ENCODE data around the gene DEFB129. TPM values are rescaled to one million over a fixed set of nuclear protein-coding genes. Genes with fewer than 3 reads are reported as not detected.

Gene DEFB129
- total and polyA plus RNA-seq, 2 donors from 2014 or later: not detected

GRCh38 chr20:271528-271927 is 44.5 kb downstream of the DEFB129 start:
- Histone ChIP-seq H3K36me3 (ENCODE audit: control insufficient read depth in 2 of 3, insufficient read depth in 3 of 3, low read length in 3 of 3) (peaks cover 0 to 4% (median 0%) of the 10 kb centered on the region in 3 donors), H3K9me3 (ENCODE audit: control insufficient read depth in 2 of 3, insufficient read depth in 1 of 3, low read length in 3 of 3) (no peaks in the 10 kb centered on the region), H3K27ac (ENCODE audit: low read depth in 2 of 2, low read length in 2 of 2) (no peak overlapping the region), H3K4me1 (ENCODE audit: control insufficient read depth in 2 of 3, insufficient read depth in 2 of 3, low read depth in 1 of 3, low read length in 3 of 3) (no peaks in the 10 kb centered on the region), H3K4me3 (ENCODE audit: low read length in 3 of 3) (no peak overlapping the region), H3K9ac (ENCODE audit: low read length in 3 of 3) (no peak overlapping the region), H3K27me3 (ENCODE audit: control insufficient read depth, insufficient read depth, low read length) (no peaks in the 10 kb centered on the region)
- no peak for FAIRE-seq
- TF ChIP-seq CTCF (IDR thresholded peaks at IDR 0.05; ENCODE audit: borderline replicate concordance, extremely low read depth, insufficient read depth): no peak
- no peak for DNase-seq
- intact Hi-C loops (cut with DNase I): no loop called here

- FAIRE-seq (no peak), DNase-seq (no peak)
- Histone ChIP-seq H3K27me3 (ENCODE audit: control insufficient read depth, insufficient read depth, low read length) (no peaks in the 10 kb centered on the region), H3K4me1 (ENCODE audit: control insufficient read depth in 2 of 3, insufficient read depth in 2 of 3, low read depth in 1 of 3, low read length in 3 of 3) (no peaks in the 10 kb centered on the region), H3K9me3 (ENCODE audit: control insufficient read depth in 2 of 3, insufficient read depth in 1 of 3, low read length in 3 of 3) (no peaks in the 10 kb centered on the region), H3K4me3 (ENCODE audit: low read length in 3 of 3) (no peak overlapping the region), H3K36me3 (ENCODE audit: control insufficient read depth in 2 of 3, insufficient read depth in 3 of 3, low read length in 3 of 3) (peaks cover 0 to 14% (median 0%) of the 10 kb centered on the region in 3 donors), H3K27ac (ENCODE audit: low read depth in 2 of 2, low read length in 2 of 2) (no peak overlapping the region), H3K9ac (ENCODE audit: low read length in 3 of 3) (no peak overlapping the region)
- intact Hi-C loops (cut with DNase I): no loop called here
- TF ChIP-seq CTCF (IDR thresholded peaks at IDR 0.05; ENCODE audit: borderline replicate concordance, extremely low read depth, insufficient read depth): no peak
These were observed 45.7 kb downstream of the DEFB129 start for GRCh38 chr20:272718-273117.

- FAIRE-seq (no peak), DNase-seq (no peak)
- no peak overlapping the region for H3K27ac ChIP-seq (ENCODE audit: low read depth in 2 of 2, low read length in 2 of 2)
- no peak for TF ChIP-seq CTCF (IDR thresholded peaks at IDR 0.05; ENCODE audit: borderline replicate concordance, extremely low read depth, insufficient read depth)
- H3K36me3 ChIP-seq (ENCODE audit: control insufficient read depth in 2 of 3, insufficient read depth in 3 of 3, low read length in 3 of 3): peaks cover 2 to 22% (median 2%) of the 10 kb centered on the region in 3 donors
- intact Hi-C loops (cut with DNase I): no loop called here
- no peaks in the 10 kb centered on the region for H3K27me3 ChIP-seq (ENCODE audit: control insufficient read depth, insufficient read depth, low read length)
- no peak overlapping the region for H3K9ac ChIP-seq (ENCODE audit: low read length in 3 of 3)
- no peaks in the 10 kb centered on the region for H3K4me1 ChIP-seq (ENCODE audit: control insufficient read depth in 2 of 3, insufficient read depth in 2 of 3, low read depth in 1 of 3, low read length in 3 of 3)
- no peaks in the 10 kb centered on the region for H3K9me3 ChIP-seq (ENCODE audit: control insufficient read depth in 2 of 3, insufficient read depth in 1 of 3, low read length in 3 of 3)
- H3K4me3 ChIP-seq (ENCODE audit: low read length in 3 of 3): no peak overlapping the region
These were observed 46.8 kb downstream of the DEFB129 start for GRCh38 chr20:273884-274283.

GRCh38 chr20:275791-276190 is 48.7 kb downstream of the DEFB129 start:
- TF ChIP-seq CTCF (IDR thresholded peaks at IDR 0.05; ENCODE audit: borderline replicate concordance, extremely low read depth, insufficient read depth): no peak
- no peaks in the 10 kb centered on the region for H3K27me3 ChIP-seq (ENCODE audit: control insufficient read depth, insufficient read depth, low read length)
- no peak overlapping the region for H3K4me3 ChIP-seq (ENCODE audit: low read length in 3 of 3)
- FAIRE-seq (no peak), DNase-seq (no peak)
- H3K36me3 ChIP-seq (ENCODE audit: control insufficient read depth in 2 of 3, insufficient read depth in 3 of 3, low read length in 3 of 3): peaks cover 2 to 22% (median 2%) of the 10 kb centered on the region in 3 donors
- no peak overlapping the region for H3K27ac ChIP-seq (ENCODE audit: low read depth in 2 of 2, low read length in 2 of 2)
- no peak overlapping the region for H3K9ac ChIP-seq (ENCODE audit: low read length in 3 of 3)
- no peaks in the 10 kb centered on the region for H3K9me3 ChIP-seq (ENCODE audit: control insufficient read depth in 2 of 3, insufficient read depth in 1 of 3, low read length in 3 of 3)
- no peaks in the 10 kb centered on the region for H3K4me1 ChIP-seq (ENCODE audit: control insufficient read depth in 2 of 3, insufficient read depth in 2 of 3, low read depth in 1 of 3, low read length in 3 of 3)
- intact Hi-C loops (cut with DNase I): no loop called here

All from kidney (tissue), 14 donors.